Measurements from ENCODE around the gene KRT84.

KRT84 gene

GRCh38 chr12:52385226-52385702 lies at the start of gene KRT84:
TSS of gene KRT84 (minus strand) at chr12:52385652. CDS start at chr12:52385585, 67 bp downstream.
- Histone ChIP-seq H3K79me2 (ENCODE audit: insufficient read depth, low read depth) (no peaks in the 10 kb centered on the region), H3K4me2 (no peak within 1 kb of the TSS), H4K20me1 (ENCODE audit: insufficient read depth) (no peaks in the 10 kb centered on the region), H3K4me1 (ENCODE audit: low read depth, poor library complexity, severe bottlenecking) (no peaks in the 10 kb centered on the region), H2AFZ (ENCODE audit: low read depth) (no peak within 1 kb of the TSS), H3K27ac (no peak within 1 kb of the TSS), H3K36me3 (ENCODE audit: insufficient read depth) (no peaks in the 10 kb centered on the region), H3K9ac (no peak within 1 kb of the TSS), H3K4me3 (IDR thresholded peaks at IDR 0.05; ENCODE audit: insufficient read depth, low read depth, low read length) (no peak within 1 kb of the TSS), H3K27me3 (ENCODE audit: insufficient read depth, low read depth) (peaks cover 43% of the 10 kb centered on the region; the same call in 1 of the 2 replicates)
- TF ChIP-seq, protein P1, sequence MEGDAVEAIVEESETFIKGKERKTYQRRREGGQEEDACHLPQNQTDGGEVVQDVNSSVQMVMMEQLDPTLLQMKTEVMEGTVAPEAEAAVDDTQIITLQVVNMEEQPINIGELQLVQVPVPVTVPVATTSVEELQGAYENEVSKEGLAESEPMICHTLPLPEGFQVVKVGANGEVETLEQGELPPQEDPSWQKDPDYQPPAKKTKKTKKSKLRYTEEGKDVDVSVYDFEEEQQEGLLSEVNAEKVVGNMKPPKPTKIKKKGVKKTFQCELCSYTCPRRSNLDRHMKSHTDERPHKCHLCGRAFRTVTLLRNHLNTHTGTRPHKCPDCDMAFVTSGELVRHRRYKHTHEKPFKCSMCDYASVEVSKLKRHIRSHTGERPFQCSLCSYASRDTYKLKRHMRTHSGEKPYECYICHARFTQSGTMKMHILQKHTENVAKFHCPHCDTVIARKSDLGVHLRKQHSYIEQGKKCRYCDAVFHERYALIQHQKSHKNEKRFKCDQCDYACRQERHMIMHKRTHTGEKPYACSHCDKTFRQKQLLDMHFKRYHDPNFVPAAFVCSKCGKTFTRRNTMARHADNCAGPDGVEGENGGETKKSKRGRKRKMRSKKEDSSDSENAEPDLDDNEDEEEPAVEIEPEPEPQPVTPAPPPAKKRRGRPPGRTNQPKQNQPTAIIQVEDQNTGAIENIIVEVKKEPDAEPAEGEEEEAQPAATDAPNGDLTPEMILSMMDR (conservative IDR thresholded peaks at IDR 0.05; ENCODE audit: low read depth, low read length) = no peak

DNA sequence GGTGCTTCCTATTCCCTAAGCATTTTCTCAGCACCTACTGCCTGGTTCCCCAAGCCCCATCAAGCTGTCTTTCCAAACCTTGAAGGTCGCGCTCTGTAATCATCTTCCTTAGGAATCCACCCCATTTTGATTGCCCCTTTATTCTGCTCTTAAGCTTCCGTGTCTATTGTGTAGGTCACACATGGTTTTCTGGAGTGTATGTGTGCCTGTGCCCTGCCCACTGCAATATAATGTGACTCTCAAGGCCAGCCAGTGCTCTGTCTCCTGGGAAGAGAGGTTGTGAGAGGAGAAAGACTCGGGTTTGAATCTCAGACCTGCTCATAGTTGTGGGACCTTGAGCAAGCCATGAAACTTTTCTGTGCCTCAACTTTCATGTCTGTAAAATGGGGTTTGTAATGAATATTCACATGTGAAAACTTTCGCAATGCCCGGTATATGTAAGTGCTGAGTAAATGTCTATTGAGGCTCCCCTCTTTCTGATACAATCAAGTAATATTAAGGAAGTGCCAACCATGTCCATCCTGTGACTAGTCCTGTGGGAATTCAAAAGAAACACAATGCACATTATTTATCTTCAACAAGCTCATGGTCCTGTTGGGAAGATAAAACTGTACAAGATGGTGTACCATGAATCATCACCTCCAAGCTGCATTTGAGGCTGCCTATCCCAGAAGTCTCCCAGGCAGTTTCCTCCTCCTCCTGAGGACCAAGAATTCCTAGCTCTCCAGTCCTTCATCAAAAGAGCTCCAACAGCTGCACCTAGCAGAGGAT lies 49.5 kb upstream of the KRT84 start:
- H4K20me1 ChIP-seq (ENCODE audit: insufficient read depth) = no peaks in the 10 kb centered on the region

GRCh38 chr12:52434081-52434733 lies 48.8 kb upstream of the KRT84 start, which contains the start of gene KRT75:
TSS of gene KRT75 (minus strand) at chr12:52434371. CDS start at chr12:52434304, 67 bp downstream.
- Histone ChIP-seq H4K20me1 (ENCODE audit: insufficient read depth) (no peaks in the 10 kb centered on the region), H3K4me1 (ENCODE audit: low read depth, poor library complexity, severe bottlenecking) (no peaks in the 10 kb centered on the region), H3K36me3 (ENCODE audit: insufficient read depth) (no peaks in the 10 kb centered on the region), H3K9ac (no peak within 1 kb of the TSS), H3K27ac (no peak within 1 kb of the TSS), H3K4me3 (IDR thresholded peaks at IDR 0.05; ENCODE audit: insufficient read depth, low read depth, low read length) (no peak within 1 kb of the TSS), H3K79me2 (ENCODE audit: insufficient read depth, low read depth) (no peaks in the 10 kb centered on the region), H2AFZ (ENCODE audit: low read depth) (no peak within 1 kb of the TSS), H3K27me3 (ENCODE audit: insufficient read depth, low read depth) (peaks cover 63% of the 10 kb centered on the region), H3K4me2 (no peak within 1 kb of the TSS)
- TF ChIP-seq, protein P1 (conservative IDR thresholded peaks at IDR 0.05; ENCODE audit: low read depth, low read length) = no peak

More for the DNA sequence above, 49.5 kb upstream of the KRT84 start:
- TF ChIP-seq, protein P1 (conservative IDR thresholded peaks at IDR 0.05; ENCODE audit: low read depth, low read length) = no peak
- Histone ChIP-seq H3K9ac (no peak overlapping the region), H3K36me3 (ENCODE audit: insufficient read depth) (no peaks in the 10 kb centered on the region), H3K27ac (no peak overlapping the region), H3K27me3 (ENCODE audit: insufficient read depth, low read depth) (peaks cover 58% of the 10 kb centered on the region), H3K4me1 (ENCODE audit: low read depth, poor library complexity, severe bottlenecking) (no peaks in the 10 kb centered on the region), H3K79me2 (ENCODE audit: insufficient read depth, low read depth) (no peaks in the 10 kb centered on the region), H3K4me2 (no peak overlapping the region), H3K4me3 (IDR thresholded peaks at IDR 0.05; ENCODE audit: insufficient read depth, low read depth, low read length) (no peak overlapping the region), H2AFZ (ENCODE audit: low read depth) (no peak overlapping the region)

DNA sequence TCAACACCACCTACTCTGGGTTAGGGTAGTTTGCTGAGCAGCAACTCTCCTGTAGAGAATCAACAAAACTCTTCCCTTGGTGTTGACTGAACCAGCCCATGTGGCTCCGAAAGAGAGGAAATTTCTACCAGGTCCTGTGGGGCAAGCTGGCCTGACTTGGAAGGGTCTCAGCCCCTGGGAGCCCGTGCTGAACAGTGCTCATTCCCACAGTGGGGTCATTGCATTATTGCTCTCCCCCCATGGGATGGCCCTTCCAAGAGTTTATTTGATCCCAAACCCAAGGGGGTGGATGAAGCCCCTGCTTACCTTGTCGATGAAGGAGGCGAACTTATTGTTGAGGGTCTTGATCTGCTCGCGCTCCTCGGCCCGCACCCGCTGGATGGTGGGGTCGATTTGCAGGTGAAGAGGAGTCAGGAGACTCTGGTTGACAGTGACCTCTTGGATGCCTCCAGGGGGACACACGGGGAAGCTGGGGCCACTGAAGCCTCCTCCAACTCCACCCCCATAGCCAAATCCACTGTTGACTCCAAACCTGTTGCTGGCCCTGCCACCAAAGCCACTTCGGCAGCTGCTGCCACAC lies 48.1 kb upstream of the KRT84 start:
- H3K79me2 ChIP-seq (ENCODE audit: insufficient read depth, low read depth) = no peaks in the 10 kb centered on the region

More for the DNA sequence above, 48.1 kb upstream of the KRT84 start:
- no peaks in the 10 kb centered on the region for H4K20me1 ChIP-seq (ENCODE audit: insufficient read depth)
- no peak overlapping the region for H3K9ac ChIP-seq
- H2AFZ ChIP-seq (ENCODE audit: low read depth) = no peak overlapping the region
- TF ChIP-seq, protein P1 (conservative IDR thresholded peaks at IDR 0.05; ENCODE audit: low read depth, low read length) = no peak
- no peak overlapping the region for H3K27ac ChIP-seq
- no peaks in the 10 kb centered on the region for H3K36me3 ChIP-seq (ENCODE audit: insufficient read depth)
- peaks cover 63% of the 10 kb centered on the region for H3K27me3 ChIP-seq (ENCODE audit: insufficient read depth, low read depth)
- H3K4me3 ChIP-seq (IDR thresholded peaks at IDR 0.05; ENCODE audit: insufficient read depth, low read depth, low read length) = no peak overlapping the region
- no peak overlapping the region for H3K4me2 ChIP-seq
- no peaks in the 10 kb centered on the region for H3K4me1 ChIP-seq (ENCODE audit: low read depth, poor library complexity, severe bottlenecking)
